HepG2 (cell line): ENCODE results near the gene HIF1AN. TPM values are rescaled to one million over a fixed set of nuclear protein-coding genes. Genes with fewer than 3 reads are reported as not detected.
A peak's percentile ranks its signal among the peaks of the same experiment; 100 is the strongest.

Experiments
- CC2D1A ChIP-seq: sonication (generic); formaldehyde crosslinking; IDR thresholded peaks from 2 replicates; pipeline ENCODE4 v1.8.1; 2023; ENCODE audit warnings: mild to moderate bottlenecking, missing genetic modification reagents
- HIVEP1 ChIP-seq: sonication (generic); formaldehyde crosslinking; IDR thresholded peaks from 2 replicates; pipeline ENCODE4 v1.4.0; 2020; ENCODE audit warnings: mild to moderate bottlenecking, missing genetic modification reagents
- SAFB2 ChIP-seq: sonication (generic); formaldehyde crosslinking; IDR thresholded peaks from 2 replicates; pipeline ENCODE4 v1.5.1; 2020; ENCODE audit warnings: missing genetic modification reagents, low read depth, mild to moderate bottlenecking, borderline replicate concordance
- SOX13 ChIP-seq, 3 experiments: fragments of 450-650 bp in 1 of 3; sonication (generic) in 1 of 3; formaldehyde crosslinking in 1 of 3; IDR thresholded peaks in 2 of 3; conservative IDR thresholded peaks in 1 of 3; 2 replicates each; pipeline versions ENCODE4 v1.5.0 to v1.6.1; 2016 to 2020; ENCODE audit warnings: antibody characterized with exemption in 1 of 3, mild to moderate bottlenecking in 1 of 3, missing compliant biosample characterization in 1 of 3, missing genetic modification reagents in 1 of 3, moderate library complexity in 1 of 3
- SPEN ChIP-seq: sonication (generic); formaldehyde crosslinking; IDR thresholded peaks from 2 replicates; pipeline ENCODE4 v1.5.1; 2020; ENCODE audit warnings: low read depth, mild to moderate bottlenecking, missing genetic modification reagents
- YY1 ChIP-seq: IDR thresholded peaks from 2 replicates; pipeline ENCODE4 v1.6.1; 2011; ENCODE audit warnings: low read length, low read depth, moderate library complexity, mild to moderate bottlenecking; ENCODE audit not compliant: insufficient read depth, insufficient replicate concordance
- ZNF446 ChIP-seq: sonication (generic); formaldehyde crosslinking; IDR thresholded peaks from 2 replicates; pipeline ENCODE4 v1.5.0; 2020; ENCODE audit warnings: mild to moderate bottlenecking, missing genetic modification reagents
- ZNF607 ChIP-seq: sonication (generic); formaldehyde crosslinking; IDR thresholded peaks from 2 replicates; pipeline ENCODE4 v1.5.1; 2020; ENCODE audit warnings: missing genetic modification reagents, mild to moderate bottlenecking, borderline replicate concordance
- ZNF644 ChIP-seq: IDR thresholded peaks from 2 replicates; pipeline ENCODE4 v1.6.1; 2016; ENCODE audit warnings: low read depth
- ZNF878 ChIP-seq: sonication (generic); formaldehyde crosslinking; IDR thresholded peaks from 2 replicates; pipeline ENCODE4 v1.8.1; 2023; ENCODE audit warnings: mild to moderate bottlenecking, missing genetic modification reagents, moderate library complexity
- polyA plus RNA-seq, 8 experiments: library from polyadenylated mRNA; depleted of rRNA in 3 of 8; stranded (reverse) in 7 of 8; unstranded in 1 of 8; fragments of >200 nt; fragmentation: Illumina TruSeq in 4 of 8; extraction: Trizol in 4 of 8; gene quantifications; 2 replicates each; pipeline versions ENCODE4 v1.2.1 to v1.2.3, GENCODE V29; 2011 to 2016; ENCODE audit warnings: low read depth in 4 of 8, missing spikeins in 1 of 8, mixed read lengths in 1 of 8; ENCODE audit not compliant: insufficient read depth in 1 of 8
- total RNA-seq, 5 experiments: library from RNA; depleted of rRNA; stranded (reverse); fragments of >200 nt; fragmentation: Illumina TruSeq; extraction: Trizol; gene quantifications; 2 replicates each; pipeline ENCODE4 v1.2.3, GENCODE V29; 2016; ENCODE audit warnings: low read depth in 1 of 5
- TF ChIP-seq, protein P1 (sequence below): sonication (generic); formaldehyde crosslinking; IDR thresholded peaks from 2 replicates; pipeline ENCODE4 v1.4.0; 2020; ENCODE audit warnings: missing genetic modification reagents, borderline replicate concordance
- TF ChIP-seq, protein P2 (sequence below): IDR thresholded peaks from 2 replicates; pipeline ENCODE4 v1.6.1; 2016; ENCODE audit warnings: low read depth, missing genetic modification reagents, missing compliant biosample characterization
- TF ChIP-seq, protein P3 (sequence below): IDR thresholded peaks from 2 replicates; pipeline ENCODE4 v1.6.1; 2016; ENCODE audit warnings: low read depth
- TF ChIP-seq, protein P4 (sequence below): sonication (generic); formaldehyde crosslinking; IDR thresholded peaks from 2 replicates; pipeline ENCODE4 v1.9.0; 2022; ENCODE audit warnings: low read depth, missing genetic modification reagents

HIF1AN gene
- total and polyA plus RNA-seq, 2 of the 13 experiments (the other 11 are each of a cell fraction or from before 2014, with no cell fraction given) = 8.6 to 10.7 TPM

DNA sequence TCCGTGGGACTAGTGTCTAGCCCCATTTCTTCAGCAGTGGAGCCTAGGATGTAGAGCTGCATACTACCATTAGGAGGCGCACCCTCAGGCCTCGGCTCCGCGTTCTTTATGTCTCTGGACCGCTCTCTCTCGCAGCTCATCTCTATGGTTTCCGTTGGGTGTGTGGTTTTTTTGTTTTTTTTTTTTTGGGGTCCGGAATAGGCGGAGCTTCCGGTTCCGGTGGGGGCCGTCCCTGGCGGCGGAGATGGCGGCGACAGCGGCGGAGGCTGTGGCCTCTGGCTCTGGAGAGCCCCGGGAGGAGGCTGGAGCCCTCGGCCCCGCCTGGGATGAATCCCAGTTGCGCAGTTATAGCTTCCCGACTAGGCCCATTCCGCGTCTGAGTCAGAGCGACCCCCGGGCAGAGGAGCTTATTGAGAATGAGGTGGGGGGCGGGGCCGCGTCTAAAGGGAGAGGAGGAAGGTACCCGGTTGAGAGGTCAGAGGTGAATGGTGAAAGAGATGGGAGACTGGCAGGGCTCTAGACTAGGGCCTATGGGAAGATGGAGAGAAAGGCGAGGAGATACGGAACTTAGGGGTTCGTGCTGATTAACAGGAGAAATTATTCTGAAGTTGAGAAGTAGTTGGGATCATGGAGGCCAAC is at the start of gene HIF1AN (continued):
- TF ChIP-seq ZNF607 (CRISPR knock-in tag) (peak; percentile 78; the same call in 1 of the 2 replicates), CC2D1A (CRISPR knock-in tag) (no peak), SOX13 (IDR thresholded peaks at IDR 0.05) (no peak), SOX13 (CRISPR knock-in tag; conservative IDR thresholded peaks at IDR 0.05 in 1 of 2, IDR thresholded peaks at IDR 0.05 in 1 of 2) (peak in 1 of 2 experiments; percentile 58; a peak in 2 of 4 replicates), ZNF446 (CRISPR knock-in tag) (no peak), ZNF644 (CRISPR knock-in tag) (0 out of 2 replicates have a peak, but pooled peaks have one; percentile 23), SPEN (CRISPR knock-in tag) (peak; percentile 88), HIVEP1 (no peak), ZNF878 (no peak), SAFB2 (CRISPR knock-in tag) (no peak), YY1 (peak; percentile 90)
- TF ChIP-seq, protein P1, sequence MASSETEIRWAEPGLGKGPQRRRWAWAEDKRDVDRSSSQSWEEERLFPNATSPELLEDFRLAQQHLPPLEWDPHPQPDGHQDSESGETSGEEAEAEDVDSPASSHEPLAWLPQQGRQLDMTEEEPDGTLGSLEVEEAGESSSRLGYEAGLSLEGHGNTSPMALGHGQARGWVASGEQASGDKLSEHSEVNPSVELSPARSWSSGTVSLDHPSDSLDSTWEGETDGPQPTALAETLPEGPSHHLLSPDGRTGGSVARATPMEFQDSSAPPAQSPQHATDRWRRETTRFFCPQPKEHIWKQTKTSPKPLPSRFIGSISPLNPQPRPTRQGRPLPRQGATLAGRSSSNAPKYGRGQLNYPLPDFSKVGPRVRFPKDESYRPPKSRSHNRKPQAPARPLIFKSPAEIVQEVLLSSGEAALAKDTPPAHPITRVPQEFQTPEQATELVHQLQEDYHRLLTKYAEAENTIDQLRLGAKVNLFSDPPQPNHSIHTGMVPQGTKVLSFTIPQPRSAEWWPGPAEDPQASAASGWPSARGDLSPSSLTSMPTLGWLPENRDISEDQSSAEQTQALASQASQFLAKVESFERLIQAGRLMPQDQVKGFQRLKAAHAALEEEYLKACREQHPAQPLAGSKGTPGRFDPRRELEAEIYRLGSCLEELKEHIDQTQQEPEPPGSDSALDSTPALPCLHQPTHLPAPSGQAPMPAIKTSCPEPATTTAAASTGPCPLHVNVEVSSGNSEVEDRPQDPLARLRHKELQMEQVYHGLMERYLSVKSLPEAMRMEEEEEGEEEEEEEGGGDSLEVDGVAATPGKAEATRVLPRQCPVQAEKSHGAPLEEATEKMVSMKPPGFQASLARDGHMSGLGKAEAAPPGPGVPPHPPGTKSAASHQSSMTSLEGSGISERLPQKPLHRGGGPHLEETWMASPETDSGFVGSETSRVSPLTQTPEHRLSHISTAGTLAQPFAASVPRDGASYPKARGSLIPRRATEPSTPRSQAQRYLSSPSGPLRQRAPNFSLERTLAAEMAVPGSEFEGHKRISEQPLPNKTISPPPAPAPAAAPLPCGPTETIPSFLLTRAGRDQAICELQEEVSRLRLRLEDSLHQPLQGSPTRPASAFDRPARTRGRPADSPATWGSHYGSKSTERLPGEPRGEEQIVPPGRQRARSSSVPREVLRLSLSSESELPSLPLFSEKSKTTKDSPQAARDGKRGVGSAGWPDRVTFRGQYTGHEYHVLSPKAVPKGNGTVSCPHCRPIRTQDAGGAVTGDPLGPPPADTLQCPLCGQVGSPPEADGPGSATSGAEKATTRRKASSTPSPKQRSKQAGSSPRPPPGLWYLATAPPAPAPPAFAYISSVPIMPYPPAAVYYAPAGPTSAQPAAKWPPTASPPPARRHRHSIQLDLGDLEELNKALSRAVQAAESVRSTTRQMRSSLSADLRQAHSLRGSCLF = no peak
- TF ChIP-seq, protein P2, sequence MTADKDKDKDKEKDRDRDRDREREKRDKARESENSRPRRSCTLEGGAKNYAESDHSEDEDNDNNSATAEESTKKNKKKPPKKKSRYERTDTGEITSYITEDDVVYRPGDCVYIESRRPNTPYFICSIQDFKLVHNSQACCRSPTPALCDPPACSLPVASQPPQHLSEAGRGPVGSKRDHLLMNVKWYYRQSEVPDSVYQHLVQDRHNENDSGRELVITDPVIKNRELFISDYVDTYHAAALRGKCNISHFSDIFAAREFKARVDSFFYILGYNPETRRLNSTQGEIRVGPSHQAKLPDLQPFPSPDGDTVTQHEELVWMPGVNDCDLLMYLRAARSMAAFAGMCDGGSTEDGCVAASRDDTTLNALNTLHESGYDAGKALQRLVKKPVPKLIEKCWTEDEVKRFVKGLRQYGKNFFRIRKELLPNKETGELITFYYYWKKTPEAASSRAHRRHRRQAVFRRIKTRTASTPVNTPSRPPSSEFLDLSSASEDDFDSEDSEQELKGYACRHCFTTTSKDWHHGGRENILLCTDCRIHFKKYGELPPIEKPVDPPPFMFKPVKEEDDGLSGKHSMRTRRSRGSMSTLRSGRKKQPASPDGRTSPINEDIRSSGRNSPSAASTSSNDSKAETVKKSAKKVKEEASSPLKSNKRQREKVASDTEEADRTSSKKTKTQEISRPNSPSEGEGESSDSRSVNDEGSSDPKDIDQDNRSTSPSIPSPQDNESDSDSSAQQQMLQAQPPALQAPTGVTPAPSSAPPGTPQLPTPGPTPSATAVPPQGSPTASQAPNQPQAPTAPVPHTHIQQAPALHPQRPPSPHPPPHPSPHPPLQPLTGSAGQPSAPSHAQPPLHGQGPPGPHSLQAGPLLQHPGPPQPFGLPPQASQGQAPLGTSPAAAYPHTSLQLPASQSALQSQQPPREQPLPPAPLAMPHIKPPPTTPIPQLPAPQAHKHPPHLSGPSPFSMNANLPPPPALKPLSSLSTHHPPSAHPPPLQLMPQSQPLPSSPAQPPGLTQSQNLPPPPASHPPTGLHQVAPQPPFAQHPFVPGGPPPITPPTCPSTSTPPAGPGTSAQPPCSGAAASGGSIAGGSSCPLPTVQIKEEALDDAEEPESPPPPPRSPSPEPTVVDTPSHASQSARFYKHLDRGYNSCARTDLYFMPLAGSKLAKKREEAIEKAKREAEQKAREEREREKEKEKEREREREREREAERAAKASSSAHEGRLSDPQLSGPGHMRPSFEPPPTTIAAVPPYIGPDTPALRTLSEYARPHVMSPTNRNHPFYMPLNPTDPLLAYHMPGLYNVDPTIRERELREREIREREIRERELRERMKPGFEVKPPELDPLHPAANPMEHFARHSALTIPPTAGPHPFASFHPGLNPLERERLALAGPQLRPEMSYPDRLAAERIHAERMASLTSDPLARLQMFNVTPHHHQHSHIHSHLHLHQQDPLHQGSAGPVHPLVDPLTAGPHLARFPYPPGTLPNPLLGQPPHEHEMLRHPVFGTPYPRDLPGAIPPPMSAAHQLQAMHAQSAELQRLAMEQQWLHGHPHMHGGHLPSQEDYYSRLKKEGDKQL (CRISPR knock-in tag) = no peak
- TF ChIP-seq, protein P3, sequence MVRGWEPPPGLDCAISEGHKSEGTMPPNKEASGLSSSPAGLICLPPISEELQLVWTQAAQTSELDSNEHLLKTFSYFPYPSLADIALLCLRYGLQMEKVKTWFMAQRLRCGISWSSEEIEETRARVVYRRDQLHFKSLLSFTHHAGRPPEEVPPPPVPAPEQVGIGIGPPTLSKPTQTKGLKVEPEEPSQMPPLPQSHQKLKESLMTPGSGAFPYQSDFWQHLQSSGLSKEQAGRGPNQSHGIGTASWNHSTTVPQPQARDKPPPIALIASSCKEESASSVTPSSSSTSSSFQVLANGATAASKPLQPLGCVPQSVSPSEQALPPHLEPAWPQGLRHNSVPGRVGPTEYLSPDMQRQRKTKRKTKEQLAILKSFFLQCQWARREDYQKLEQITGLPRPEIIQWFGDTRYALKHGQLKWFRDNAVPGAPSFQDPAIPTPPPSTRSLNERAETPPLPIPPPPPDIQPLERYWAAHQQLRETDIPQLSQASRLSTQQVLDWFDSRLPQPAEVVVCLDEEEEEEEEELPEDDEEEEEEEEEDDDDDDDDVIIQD (CRISPR knock-in tag) = peak; percentile 78
- TF ChIP-seq, protein P4, sequence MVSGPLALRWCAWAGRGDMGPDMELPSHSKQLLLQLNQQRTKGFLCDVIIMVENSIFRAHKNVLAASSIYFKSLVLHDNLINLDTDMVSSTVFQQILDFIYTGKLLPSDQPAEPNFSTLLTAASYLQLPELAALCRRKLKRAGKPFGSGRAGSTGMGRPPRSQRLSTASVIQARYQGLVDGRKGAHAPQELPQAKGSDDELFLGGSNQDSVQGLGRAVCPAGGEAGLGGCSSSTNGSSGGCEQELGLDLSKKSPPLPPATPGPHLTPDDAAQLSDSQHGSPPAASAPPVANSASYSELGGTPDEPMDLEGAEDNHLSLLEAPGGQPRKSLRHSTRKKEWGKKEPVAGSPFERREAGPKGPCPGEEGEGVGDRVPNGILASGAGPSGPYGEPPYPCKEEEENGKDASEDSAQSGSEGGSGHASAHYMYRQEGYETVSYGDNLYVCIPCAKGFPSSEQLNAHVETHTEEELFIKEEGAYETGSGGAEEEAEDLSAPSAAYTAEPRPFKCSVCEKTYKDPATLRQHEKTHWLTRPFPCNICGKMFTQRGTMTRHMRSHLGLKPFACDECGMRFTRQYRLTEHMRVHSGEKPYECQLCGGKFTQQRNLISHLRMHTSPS (CRISPR knock-in tag) = no peak
